IMR-90 (cell line): ENCODE measurements around the gene RADIL. TPM values are rescaled to one million over a fixed set of nuclear protein-coding genes. Genes with fewer than 3 reads are reported as not detected.
A peak's percentile ranks its signal among the peaks of the same experiment; 100 is the strongest.

Source experiments
- ATAC-seq: fragments of 200-7000 bp; cut with Tn5 transposase; 2 replicates; pipeline ENCODE4 v1.9.1; 2020; ENCODE audit warnings: low read depth, mild to moderate bottlenecking, moderate library complexity
- BruUV-seq: library from RNA; stranded (reverse); fragments of 400-500 nt; replicated peaks from 2 replicates; lab custom pipeline; 2021; lab: Mats Ljungman, UMichigan
- CTCF ChIA-PET: fragments of 300-600 bp; formaldehyde crosslinking; extraction: SDS; loops from one replicate; lab custom pipeline; 2021; ENCODE audit warnings: antibody characterized with exemption; lab: Yijun Ruan, JAX
- POLR2A ChIA-PET: fragments of 300-600 bp; sonication (Branson Sonifier 250); formaldehyde crosslinking; loops from one replicate; lab custom pipeline; 2022; ENCODE audit warnings: antibody characterized with exemption; ENCODE audit not compliant: unreplicated experiment; lab: Charles Lee
- DNase-seq: peaks from one replicate; pipeline ENCODE4 v3.0.0; 2013
- H2AFZ ChIP-seq: replicated peaks from 2 replicates; pipeline ENCODE3; 2013; ENCODE audit warnings: low read length, mild to moderate bottlenecking; ENCODE audit not compliant: poor library complexity
- H2AK5ac ChIP-seq: 2 replicates; pipeline ENCODE4 v1.6.1; 2013; ENCODE audit warnings: low read depth, low read length, inconsistent platforms
- H2AK9ac ChIP-seq: replicated peaks from 2 replicates; pipeline ENCODE3; 2013; ENCODE audit warnings: mild to moderate bottlenecking, low read depth, low read length, moderate library complexity; ENCODE audit not compliant: poor library complexity
- H2BK120ac ChIP-seq: 2 replicates; pipeline ENCODE4 v1.6.1; 2013; ENCODE audit warnings: low read depth, low read length, inconsistent platforms
- H2BK15ac ChIP-seq: 3 replicates; pipeline ENCODE4 v1.6.1; 2013; ENCODE audit warnings: low read depth, low read length, inconsistent platforms
- H2BK20ac ChIP-seq: 2 replicates; pipeline ENCODE4 v1.6.1; 2013; ENCODE audit warnings: low read depth, mild to moderate bottlenecking, inconsistent platforms, low read length, moderate library complexity
- H2BK5ac ChIP-seq: 2 replicates; pipeline ENCODE4 v1.6.1; 2013; ENCODE audit warnings: mild to moderate bottlenecking, low read depth, low read length, inconsistent platforms; ENCODE audit not compliant: poor library complexity, severe bottlenecking
- H3K14ac ChIP-seq: replicated peaks from 2 replicates; pipeline ENCODE4 v1.6.1; 2013; ENCODE audit warnings: low read depth, low read length, inconsistent platforms
- H3K18ac ChIP-seq: 2 replicates; pipeline ENCODE4 v1.6.1; 2013; ENCODE audit warnings: low read depth, low read length, control low read depth
- H3K23ac ChIP-seq: 2 replicates; pipeline ENCODE4 v1.6.1; 2013; ENCODE audit warnings: low read depth, low read length, inconsistent platforms
- H3K27ac ChIP-seq: 2 replicates; pipeline ENCODE4 v1.5.1; 2013; ENCODE audit warnings: mild to moderate bottlenecking, control low read depth, low read length; ENCODE audit not compliant: insufficient read depth
- H3K27me3 ChIP-seq: 2 replicates; pipeline ENCODE4 v1.6.1; 2013; ENCODE audit warnings: low read length; ENCODE audit not compliant: control insufficient read depth, insufficient read depth
- H3K36me3 ChIP-seq: 2 replicates; pipeline ENCODE4 v1.6.1; 2013; ENCODE audit warnings: low read length, mixed read lengths; ENCODE audit not compliant: control insufficient read depth, insufficient read depth
- H3K4ac ChIP-seq: 2 replicates; pipeline ENCODE4 v1.6.1; 2013; ENCODE audit warnings: low read depth, low read length, inconsistent platforms
- H3K4me1 ChIP-seq: 2 replicates; pipeline ENCODE4 v1.6.1; 2013; ENCODE audit warnings: low read length, mixed read lengths; ENCODE audit not compliant: control insufficient read depth, insufficient read depth
- H3K4me2 ChIP-seq: 2 replicates; pipeline ENCODE4 v1.6.1; 2013; ENCODE audit warnings: low read depth, mild to moderate bottlenecking, control low read depth, low read length, moderate library complexity
- H3K4me3 ChIP-seq: 2 replicates; pipeline ENCODE4 v1.5.1; 2013; ENCODE audit warnings: low read depth, mild to moderate bottlenecking, control low read depth, low read length, moderate library complexity; ENCODE audit not compliant: insufficient read depth
- H3K56ac ChIP-seq: 2 replicates; pipeline ENCODE4 v1.6.1; 2013; ENCODE audit warnings: low read length, inconsistent platforms; ENCODE audit not compliant: insufficient read depth; ENCODE audit errors: extremely low read depth
- H3K79me1 ChIP-seq, 2 experiments: 2 replicates each; pipeline ENCODE4 v1.6.1; 2013; ENCODE audit warnings: low read length in 2 of 2, inconsistent platforms in 1 of 2, low read depth in 1 of 2
- H3K9ac ChIP-seq: 2 replicates; pipeline ENCODE4 v1.6.1; 2013; ENCODE audit warnings: low read depth, low read length, control low read depth
- H3K9me1 ChIP-seq: 2 replicates; pipeline ENCODE4 v1.6.1; 2013; ENCODE audit warnings: low read length, inconsistent platforms; ENCODE audit not compliant: insufficient read depth
- H3K9me3 ChIP-seq: 2 replicates; pipeline ENCODE4 v1.6.1; 2013; ENCODE audit warnings: low read length; ENCODE audit not compliant: control insufficient read depth, insufficient read depth
- H4K20me1 ChIP-seq: 2 replicates; pipeline ENCODE4 v1.6.1; 2013; ENCODE audit warnings: low read length, inconsistent platforms; ENCODE audit not compliant: insufficient read depth
- H4K5ac ChIP-seq: 2 replicates; pipeline ENCODE4 v1.6.1; 2013; ENCODE audit warnings: mild to moderate bottlenecking, low read depth, low read length, control low read depth
- H4K8ac ChIP-seq, 2 experiments: 2 replicates each; pipeline ENCODE4 v1.6.1; 2013; ENCODE audit warnings: low read depth in 2 of 2, low read length in 2 of 2, control low read depth in 1 of 2, inconsistent platforms in 1 of 2
- H4K91ac ChIP-seq: 2 replicates; pipeline ENCODE4 v1.6.1; 2013; ENCODE audit warnings: low read depth, low read length, inconsistent platforms; ENCODE audit not compliant: insufficient read depth
- BHLHE40 ChIP-seq: fragments of 150-350 bp; IDR thresholded peaks from 2 replicates; pipeline ENCODE4 v1.6.1; 2016; ENCODE audit warnings: mild to moderate bottlenecking, low read depth, low read length
- CEBPB ChIP-seq: IDR thresholded peaks from 2 replicates; pipeline ENCODE4 v1.6.1; 2012; ENCODE audit warnings: low read depth, low read length, improper control_type of control experiment
- CHD1 ChIP-seq: IDR thresholded peaks from 2 replicates; pipeline ENCODE4 v1.6.1; 2012; ENCODE audit warnings: low read depth, low read length, improper control_type of control experiment
- CTCF ChIP-seq: conservative IDR thresholded peaks from 2 replicates; pipeline ENCODE4 v1.5.1; 2012; ENCODE audit warnings: mild to moderate bottlenecking, low read depth, low read length, improper control_type of control experiment
- FOS ChIP-seq: fragments of 150-350 bp; IDR thresholded peaks from 2 replicates; pipeline ENCODE4 v1.6.1; 2016; ENCODE audit warnings: low read depth, low read length
- MAFK ChIP-seq: IDR thresholded peaks from 2 replicates; pipeline ENCODE4 v1.6.1; 2012; ENCODE audit warnings: low read depth, low read length, improper control_type of control experiment
- MAZ ChIP-seq: IDR thresholded peaks from 2 replicates; pipeline ENCODE4 v1.6.1; 2012; ENCODE audit warnings: low read depth, mild to moderate bottlenecking, low read length, improper control_type of control experiment, moderate library complexity, borderline replicate concordance
- MXI1 ChIP-seq: IDR thresholded peaks from 2 replicates; pipeline ENCODE4 v1.6.1; 2012; ENCODE audit warnings: low read depth, mild to moderate bottlenecking, low read length, moderate library complexity, borderline replicate concordance
- NFE2L2 ChIP-seq: fragments of 150-350 bp; IDR thresholded peaks from 2 replicates; pipeline ENCODE4 v1.6.1; 2016; ENCODE audit warnings: low read depth, mild to moderate bottlenecking, low read length
- POLR2A ChIP-seq: IDR thresholded peaks from 2 replicates; pipeline ENCODE4 v1.6.1; 2012; ENCODE audit warnings: mild to moderate bottlenecking, low read depth, low read length
- RAD21 ChIP-seq: IDR thresholded peaks from 2 replicates; pipeline ENCODE4 v1.6.1; 2012; ENCODE audit warnings: low read length, improper control_type of control experiment
- RCOR1 ChIP-seq: IDR thresholded peaks from 2 replicates; pipeline ENCODE4 v1.6.1; 2012; ENCODE audit warnings: mild to moderate bottlenecking, low read length, improper control_type of control experiment; ENCODE audit not compliant: insufficient replicate concordance
- RFX5 ChIP-seq: IDR thresholded peaks from 2 replicates; pipeline ENCODE4 v1.8.0; 2012; ENCODE audit warnings: low read depth, mild to moderate bottlenecking, low read length, moderate library complexity
- SMC3 ChIP-seq: fragments of 150-350 bp; IDR thresholded peaks from 2 replicates; pipeline ENCODE4 v1.6.1; 2016; ENCODE audit warnings: low read depth, mild to moderate bottlenecking, antibody characterized with exemption, low read length, moderate library complexity
- USF2 ChIP-seq: fragments of 150-350 bp; IDR thresholded peaks from 2 replicates; pipeline ENCODE4 v1.6.1; 2017; ENCODE audit warnings: mild to moderate bottlenecking, antibody characterized with exemption, low read length, low read depth
- WGBS, 2 experiments: methylation state at CpG; one replicate each; pipeline versions ENCODE4 v1.1.5 to v1.1.7; 2013; ENCODE audit warnings: missing lambda C conversion rate in 2 of 2; ENCODE audit not compliant: insufficient read length in 1 of 2; ENCODE audit errors: extremely low coverage in 2 of 2; 5-methylcytosine and 5-hydroxymethylcytosine counted together
- dilution Hi-C: fragments of 300-500 bp; cut with HindIII; formaldehyde crosslinking; loops from one replicate; pipeline ENCODE4 v1.14.3; 2018; ENCODE audit warnings: low sequenced_read_pairs; ENCODE audit not compliant: unreplicated experiment
- in situ Hi-C: fragments of 300-500 bp; cut with MboI; formaldehyde crosslinking; loops from 3 replicates; pipeline ENCODE4 v1.14.3; 2019; ENCODE audit warnings: low sequenced_read_pairs, inconsistent platforms, mixed read lengths
- intact Hi-C: fragments of 100-400 bp; cut with micrococcal nuclease; formaldehyde crosslinking; loops from 2 replicates; pipeline ENCODE4 v1.10.0; 2022
- polyA plus RNA-seq, 3 experiments: library from polyadenylated mRNA; depleted of rRNA; stranded (reverse); fragments of >200 nt; gene quantifications; 2 replicates each; pipeline ENCODE4 v1.2.3, GENCODE V29; 2012; ENCODE audit warnings: low replicate concordance in 1 of 3
- total RNA-seq: library from RNA; depleted of rRNA; stranded (reverse); fragments of >200 nt; gene quantifications from 2 replicates; pipeline ENCODE4 v1.2.3, GENCODE V29; 2012
- TF ChIP-seq, protein P1 (sequence below): fragments of 150-350 bp; IDR thresholded peaks from 2 replicates; pipeline ENCODE4 v1.6.1; 2016; ENCODE audit warnings: low read depth, mild to moderate bottlenecking, low read length, moderate library complexity, borderline replicate concordance

The RADIL gene
- total and polyA plus RNA-seq, 2 of the 4 experiments (the other 2 are of a cell fraction), result 0.18 to 0.48 TPM

DNA sequence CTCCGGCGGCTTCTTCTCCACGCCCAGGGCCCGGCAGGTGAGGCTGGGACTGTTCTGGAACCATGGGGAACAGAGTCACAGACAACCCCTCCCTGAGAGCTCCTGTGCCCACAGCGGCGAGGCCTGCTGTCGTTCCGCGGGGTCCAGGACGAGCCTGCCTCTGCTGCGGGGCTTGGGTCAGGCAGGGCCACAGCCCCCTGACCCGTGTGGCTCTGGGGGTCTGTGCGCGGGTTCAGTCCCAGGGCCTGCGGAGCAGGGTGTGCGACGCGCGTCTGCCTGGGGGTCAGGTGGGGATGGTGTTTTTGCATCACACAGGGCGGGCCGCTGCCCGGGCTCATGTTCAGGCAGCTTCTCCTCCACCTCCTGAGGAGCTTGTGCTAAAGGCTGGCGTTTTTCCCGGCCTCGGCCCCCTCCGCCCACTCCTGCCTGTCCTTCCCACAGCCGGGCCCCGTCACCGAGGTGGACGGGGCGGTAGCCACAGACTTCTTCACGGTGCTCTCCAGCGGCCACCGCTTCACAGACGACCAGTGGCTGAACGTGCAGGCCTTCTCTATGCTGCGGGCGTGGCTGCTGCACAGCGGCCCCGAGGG, 99.7 kb downstream of the RADIL start:
- ChIA-PET POLR2A (interaction anchor here (1.1 kb wide), 1 partner anchor 8 kb away, joined by 4 read pairs; the partner anchor contains the start of gene AP5Z1), CTCF (no interaction called here)
- H3K9ac ChIP-seq, result no peak overlapping the region
- no peak overlapping the region for H3K4me2 ChIP-seq
- H2AK9ac ChIP-seq, result peak overlapping the region; percentile 55
- H2AFZ ChIP-seq, result no peak overlapping the region
- H3K23ac ChIP-seq, result no peak overlapping the region
- peaks cover 4 to 12% of the 10 kb centered on the region in 2 experiments for H3K79me1 ChIP-seq
- H4K91ac ChIP-seq, result no peak overlapping the region
- intact Hi-C loops, result no loop called here
- H4K20me1 ChIP-seq, result peaks cover 21% of the 10 kb centered on the region; the same call in 1 of the 2 replicates
- no peak overlapping the region for H3K27ac ChIP-seq
- ATAC-seq (no peak), DNase-seq (no peak)
- H3K9me3 ChIP-seq, result no peaks in the 10 kb centered on the region
- no peak overlapping the region for H3K56ac ChIP-seq
- no peak overlapping the region for H4K5ac ChIP-seq
- no peak overlapping the region for H2AK5ac ChIP-seq
- H2BK5ac ChIP-seq, result no peak overlapping the region
- dilution Hi-C loops, result no loop called here
- in situ Hi-C loops, result no loop called here
- WGBS, 2 experiments, result 92% methylated on average over 8 of the region's 40 CpGs; no CpG with 5 or more reads in 1 of the 2 experiments
- peaks cover 75% of the 10 kb centered on the region for H3K36me3 ChIP-seq
- H2BK120ac ChIP-seq, result no peak overlapping the region
- no peak overlapping the region for H3K14ac ChIP-seq
- H2BK15ac ChIP-seq, result no peak overlapping the region
- TF ChIP-seq RFX5 (no peak), RCOR1 (no peak), FOS (no peak), MAZ (no peak), CTCF (no peak), MXI1 (no peak), POLR2A (no peak), BHLHE40 (no peak), NFE2L2 (no peak), CEBPB (no peak), MAFK (no peak), RAD21 (no peak), USF2 (no peak), CHD1 (no peak), SMC3 (no peak)
- TF ChIP-seq, protein P1, sequence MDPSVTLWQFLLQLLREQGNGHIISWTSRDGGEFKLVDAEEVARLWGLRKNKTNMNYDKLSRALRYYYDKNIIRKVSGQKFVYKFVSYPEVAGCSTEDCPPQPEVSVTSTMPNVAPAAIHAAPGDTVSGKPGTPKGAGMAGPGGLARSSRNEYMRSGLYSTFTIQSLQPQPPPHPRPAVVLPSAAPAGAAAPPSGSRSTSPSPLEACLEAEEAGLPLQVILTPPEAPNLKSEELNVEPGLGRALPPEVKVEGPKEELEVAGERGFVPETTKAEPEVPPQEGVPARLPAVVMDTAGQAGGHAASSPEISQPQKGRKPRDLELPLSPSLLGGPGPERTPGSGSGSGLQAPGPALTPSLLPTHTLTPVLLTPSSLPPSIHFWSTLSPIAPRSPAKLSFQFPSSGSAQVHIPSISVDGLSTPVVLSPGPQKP, result no peak
- BruUV-seq, result no TSS peak
- H3K4me3 ChIP-seq, result no peak overlapping the region
- H3K4ac ChIP-seq, result no peak overlapping the region
- no peaks in the 10 kb centered on the region for H3K27me3 ChIP-seq
- H4K8ac ChIP-seq, result no peak overlapping the region
- H3K4me1 ChIP-seq, result no peaks in the 10 kb centered on the region
- no peak overlapping the region for H2BK20ac ChIP-seq
- no peaks in the 10 kb centered on the region for H3K9me1 ChIP-seq
- H3K18ac ChIP-seq, result no peak overlapping the region
